Fibroblast of the aortic adventitia (primary cell): ENCODE measurements around the gene CDC16. TPM values are rescaled to one million over a fixed set of nuclear protein-coding genes. Genes with fewer than 3 reads are reported as not detected.

Source experiments
- DNase-seq: peaks from one replicate; pipeline ENCODE4 v3.0.0-alpha.2; 2010; ENCODE audit warnings: low read depth
- H3K4me3 ChIP-seq: 2 replicates; pipeline ENCODE4 v1.5.1; 2011; ENCODE audit warnings: low read depth, mild to moderate bottlenecking, control low read depth, low read length, moderate library complexity
- total RNA-seq: library from RNA; depleted of rRNA; stranded (reverse); fragments of >200 nt; gene quantifications from 2 replicates; pipeline ENCODE4 v1.2.3, GENCODE V29; 2012; ENCODE audit warnings: low replicate concordance
- TF ChIP-seq, protein P1 (sequence below): IDR thresholded peaks from 2 replicates; pipeline ENCODE4 v1.5.1; 2011; ENCODE audit warnings: mild to moderate bottlenecking, low read length, control low read depth, inconsistent platforms; ENCODE audit not compliant: insufficient read depth

Gene CDC16
- total RNA-seq, 1 donor, result 81.3 TPM

GRCh38 chr13:114279146-114279545 is 44.4 kb downstream of the CDC16 start:
- H3K4me3 ChIP-seq, result no peak overlapping the region
- DNase-seq, result no peak
- TF ChIP-seq, protein P1, sequence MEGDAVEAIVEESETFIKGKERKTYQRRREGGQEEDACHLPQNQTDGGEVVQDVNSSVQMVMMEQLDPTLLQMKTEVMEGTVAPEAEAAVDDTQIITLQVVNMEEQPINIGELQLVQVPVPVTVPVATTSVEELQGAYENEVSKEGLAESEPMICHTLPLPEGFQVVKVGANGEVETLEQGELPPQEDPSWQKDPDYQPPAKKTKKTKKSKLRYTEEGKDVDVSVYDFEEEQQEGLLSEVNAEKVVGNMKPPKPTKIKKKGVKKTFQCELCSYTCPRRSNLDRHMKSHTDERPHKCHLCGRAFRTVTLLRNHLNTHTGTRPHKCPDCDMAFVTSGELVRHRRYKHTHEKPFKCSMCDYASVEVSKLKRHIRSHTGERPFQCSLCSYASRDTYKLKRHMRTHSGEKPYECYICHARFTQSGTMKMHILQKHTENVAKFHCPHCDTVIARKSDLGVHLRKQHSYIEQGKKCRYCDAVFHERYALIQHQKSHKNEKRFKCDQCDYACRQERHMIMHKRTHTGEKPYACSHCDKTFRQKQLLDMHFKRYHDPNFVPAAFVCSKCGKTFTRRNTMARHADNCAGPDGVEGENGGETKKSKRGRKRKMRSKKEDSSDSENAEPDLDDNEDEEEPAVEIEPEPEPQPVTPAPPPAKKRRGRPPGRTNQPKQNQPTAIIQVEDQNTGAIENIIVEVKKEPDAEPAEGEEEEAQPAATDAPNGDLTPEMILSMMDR, result no peak

- DNase-seq, result no peak
- TF ChIP-seq, protein P1, result no peak
- H3K4me3 ChIP-seq, result no peak overlapping the region
Observed at GRCh38 chr13:114279758-114280355, 45.2 kb downstream of the CDC16 start.

- TF ChIP-seq, protein P1, result no peak
- peak; percentile 90 for DNase-seq
- H3K4me3 ChIP-seq, result peak within 1 kb of the TSS; percentile 86
Observed at GRCh38 chr13:114281351-114282040, 46.8 kb downstream of the CDC16 start, which contains the start of gene UPF3A. UPF3A (plus strand) TSS chr13:114281601; CDS start chr13:114281640, 39 bp downstream.

GRCh38 chr13:114282041-114282670 is 47.5 kb downstream of the CDC16 start:
- H3K4me3 ChIP-seq, result peak overlapping the region; percentile 86
- peak; percentile 68 for DNase-seq
- TF ChIP-seq, protein P1, result no peak

- TF ChIP-seq, protein P1, result no peak
- DNase-seq, result no peak
Observed at GRCh38 chr13:114283576-114283975, 48.9 kb downstream of the CDC16 start.

DNA sequence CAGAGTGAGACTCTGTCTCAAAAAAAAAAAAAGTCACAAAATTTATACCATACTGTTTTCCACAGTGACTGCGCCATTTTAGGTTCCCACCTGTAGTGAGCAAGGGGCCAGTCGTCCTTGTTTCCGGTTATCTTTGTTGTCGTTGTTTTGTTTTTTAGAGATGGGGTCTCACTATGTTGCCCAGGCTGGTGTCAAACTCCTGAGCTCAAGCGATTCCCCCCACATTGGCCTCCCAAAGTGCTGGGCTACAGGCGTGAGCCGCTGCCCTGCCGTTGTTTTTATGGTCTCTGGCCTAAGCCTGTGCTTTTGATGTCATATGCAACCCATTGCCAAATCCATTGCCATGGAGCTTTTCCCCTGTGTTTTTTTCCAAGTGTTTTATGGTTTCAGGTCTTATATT is 50.0 kb downstream of the CDC16 start:
- DNase-seq, result no peak
- TF ChIP-seq, protein P1, result no peak
- no peak overlapping the region for H3K4me3 ChIP-seq

More at GRCh38 chr13:114283576-114283975, 48.9 kb downstream of the CDC16 start:
- H3K4me3 ChIP-seq, result no peak overlapping the region
